ENCODE measurements around the gene CHRND. TPM values are rescaled to one million over a fixed set of nuclear protein-coding genes. Genes with fewer than 3 reads are reported as not detected.
A peak's percentile ranks its signal among the peaks of the same experiment; 100 is the strongest.

Gene CHRND
- polyA plus RNA-seq, 3 donors: not detected

DNA sequence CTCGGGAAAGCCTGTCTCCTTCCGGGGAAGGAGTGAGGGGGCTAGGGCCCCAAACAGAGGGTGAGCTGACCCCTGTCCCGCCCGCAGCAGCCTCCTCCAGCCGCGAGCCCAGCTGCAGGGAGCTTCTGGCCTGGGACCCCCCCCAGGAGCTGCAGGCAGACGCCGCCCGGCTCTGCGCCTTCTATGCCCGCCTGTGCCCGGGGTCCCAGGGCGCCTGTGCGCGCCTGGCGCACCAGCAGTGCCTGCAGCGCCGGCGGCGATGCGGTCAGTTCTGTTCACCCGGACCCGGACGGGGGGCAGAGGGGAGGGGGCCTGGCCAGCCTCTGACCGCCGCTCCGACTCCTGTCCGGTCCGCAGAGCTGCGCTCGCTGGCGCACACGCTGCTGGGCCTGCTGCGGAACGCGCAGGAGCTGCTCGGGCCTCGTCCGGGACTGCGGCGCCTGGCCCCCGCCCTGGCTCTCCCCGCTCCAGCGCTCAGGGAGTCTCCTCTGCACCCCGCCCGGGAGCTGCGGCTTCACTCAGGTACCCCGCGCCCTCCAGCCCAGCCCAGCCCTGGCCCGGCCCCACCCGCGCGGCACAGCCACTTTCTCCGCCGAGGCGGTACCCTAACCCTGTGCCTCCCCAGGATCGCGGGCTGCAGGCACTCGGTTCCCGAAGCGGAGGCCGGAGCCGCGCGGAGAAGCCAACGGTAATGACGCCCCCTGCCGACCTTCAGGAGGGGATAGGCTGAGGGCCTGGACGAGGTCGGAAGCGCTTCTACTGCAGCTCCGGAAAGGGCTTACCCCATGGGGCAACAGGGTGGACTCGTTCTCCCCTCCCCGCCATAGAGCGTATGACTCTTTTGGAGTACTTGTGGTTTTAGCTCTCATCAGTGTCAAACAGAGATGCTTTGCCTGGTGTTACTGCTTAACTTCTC is 2.0 kb upstream of the CHRND start:
- Histone ChIP-seq H3K36me3 (replicated peaks in 1 of 2; ENCODE audit: control insufficient read depth in 1 of 2, insufficient read depth in 2 of 2, low read length in 2 of 2) (no peaks in the 10 kb centered on the region), H4K20me1 (ENCODE audit: insufficient read depth, low read length) (no peaks in the 10 kb centered on the region), H3K4me1 (ENCODE audit: control insufficient read depth in 1 of 2, insufficient read depth in 2 of 2, low read length in 2 of 2) (peaks cover 4 to 21% of the 10 kb centered on the region in 2 donors), H3K27ac (ENCODE audit: low read depth in 1 of 2, low read length in 2 of 2) (no peak overlapping the region), H3K4me3 (replicated peaks in 1 of 3; ENCODE audit: low read depth in 2 of 3, low read length in 3 of 3) (peak overlapping the region in 1 of 3 experiments; percentile 49), H3K9me3 (replicated peaks in 1 of 2; ENCODE audit: control insufficient read depth in 1 of 2, insufficient read depth in 1 of 2, low read length in 2 of 2) (peaks cover 0 to 5% of the 10 kb centered on the region in 2 donors), H3K27me3 (ENCODE audit: control insufficient read depth in 2 of 2, insufficient read depth in 2 of 2, low read length in 2 of 2) (peaks cover 24 to 56% of the 10 kb centered on the region in 2 donors), H3K9ac (ENCODE audit: insufficient read depth, low read length, poor library complexity, severe bottlenecking) (no peak overlapping the region), H3K79me2 (ENCODE audit: insufficient read depth, low read length) (no peaks in the 10 kb centered on the region), H3K4me2 (replicated peaks; ENCODE audit: extremely low read depth, low read length, poor library complexity, severe bottlenecking) (peak overlapping the region; percentile 47), H2AFZ (ENCODE audit: insufficient read depth, low read depth, low read length, poor library complexity, severe bottlenecking) (peak overlapping the region; percentile 41)
- H3K27ac Mint-ChIP-seq: no peak overlapping the region
- intact Hi-C loops (cut with micrococcal nuclease): no loop called here
- peaks cover 0 to 8% (median 0%) of the 10 kb centered on the region in 7 donors for H3K9me3 Mint-ChIP-seq
- 1% methylated on average over 61 of the region's 75 CpGs for WGBS (ENCODE audit: insufficient coverage)
- H3K27me3 Mint-ChIP-seq (ENCODE audit: low read depth in 3 of 3): peaks cover 33 to 72% (median 54%) of the 10 kb centered on the region in 3 donors
- peak in 1 of 3 donors; percentile 3 for DNase-seq
- peak overlapping the region in 1 of 2 donors; percentile 77 for H3K4me3 Mint-ChIP-seq
- H3K36me3 Mint-ChIP-seq: peaks cover 0 to 2% of the 10 kb centered on the region in 2 donors
- no peak for TF ChIP-seq CTCF (IDR thresholded peaks at IDR 0.05)
- H3K4me1 Mint-ChIP-seq: peaks cover 11% of the 10 kb centered on the region

DNA sequence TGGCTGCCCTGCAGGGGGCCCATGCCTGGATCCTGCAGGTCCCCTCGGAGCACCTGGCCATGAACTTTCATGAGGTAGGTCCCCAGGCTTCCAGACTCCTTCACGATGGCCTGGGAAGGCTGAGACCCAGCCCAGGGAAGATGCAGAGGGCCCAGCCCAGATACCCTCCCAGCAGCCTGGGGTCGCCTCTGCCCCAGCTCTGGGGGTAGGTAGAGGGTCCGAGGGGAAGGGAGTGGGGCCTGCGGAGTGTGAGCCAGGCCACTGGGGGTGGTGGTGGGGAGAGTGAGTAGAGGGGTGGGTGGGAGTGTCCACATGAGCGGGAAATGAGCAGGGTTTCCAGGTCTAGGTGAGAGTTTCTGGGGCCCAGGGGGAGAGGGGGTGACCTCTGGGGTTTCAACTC is 1.2 kb upstream of the CHRND start:
- no peak overlapping the region for H2AFZ ChIP-seq (ENCODE audit: insufficient read depth, low read depth, low read length, poor library complexity, severe bottlenecking)
- intact Hi-C loops (cut with micrococcal nuclease): no loop called here
- no peaks in the 10 kb centered on the region for H3K36me3 ChIP-seq (replicated peaks in 1 of 2; ENCODE audit: control insufficient read depth in 1 of 2, insufficient read depth in 2 of 2, low read length in 2 of 2)
- Mint-ChIP-seq H3K36me3 (peaks cover 0 to 2% of the 10 kb centered on the region in 2 donors), H3K4me3 (peak overlapping the region in 1 of 2 donors; percentile 71), H3K4me1 (peaks cover 12% of the 10 kb centered on the region), H3K9me3 (peaks cover 0 to 9% (median 0%) of the 10 kb centered on the region in 7 donors), H3K27me3 (ENCODE audit: low read depth in 3 of 3) (peaks cover 33 to 69% (median 55%) of the 10 kb centered on the region in 3 donors), H3K27ac (no peak overlapping the region)
- WGBS (ENCODE audit: insufficient coverage): 47% methylated on average over 3 of the region's 6 CpGs
- DNase-seq: no peak
- H3K9ac ChIP-seq (ENCODE audit: insufficient read depth, low read length, poor library complexity, severe bottlenecking): no peak overlapping the region
- H3K27me3 ChIP-seq (ENCODE audit: control insufficient read depth in 2 of 2, insufficient read depth in 2 of 2, low read length in 2 of 2): peaks cover 24 to 56% of the 10 kb centered on the region in 2 donors
- peaks cover 4 to 21% of the 10 kb centered on the region in 2 donors for H3K4me1 ChIP-seq (ENCODE audit: control insufficient read depth in 1 of 2, insufficient read depth in 2 of 2, low read length in 2 of 2)
- no peaks in the 10 kb centered on the region for H4K20me1 ChIP-seq (ENCODE audit: insufficient read depth, low read length)
- no peak for TF ChIP-seq CTCF (IDR thresholded peaks at IDR 0.05)
- no peaks in the 10 kb centered on the region for H3K79me2 ChIP-seq (ENCODE audit: insufficient read depth, low read length)
- H3K4me3 ChIP-seq (replicated peaks in 1 of 3; ENCODE audit: low read depth in 2 of 3, low read length in 3 of 3): no peak overlapping the region
- no peak overlapping the region for H3K4me2 ChIP-seq (replicated peaks; ENCODE audit: extremely low read depth, low read length, poor library complexity, severe bottlenecking)
- H3K9me3 ChIP-seq (replicated peaks in 1 of 2; ENCODE audit: control insufficient read depth in 1 of 2, insufficient read depth in 1 of 2, low read length in 2 of 2): peaks cover 0 to 5% of the 10 kb centered on the region in 2 donors
- no peak overlapping the region for H3K27ac ChIP-seq (ENCODE audit: low read depth in 1 of 2, low read length in 2 of 2)
